ENCODE measurements around the gene CUL3.
A peak's percentile ranks its signal among the peaks of the same experiment; 100 is the strongest.
"Not testable (repeated sequence)": the region's sequence is repeated elsewhere in the genome, so short reads cannot be mapped to it uniquely, and the experiment has no call there.

The CUL3 gene

GRCh38 chr2:224583033-224583432 lies 2.1 kb downstream of the CUL3 start:
- not testable (repeated sequence) for DNase-seq (ENCODE audit: insufficient read length, low spot score); FAIRE-seq

DNA sequence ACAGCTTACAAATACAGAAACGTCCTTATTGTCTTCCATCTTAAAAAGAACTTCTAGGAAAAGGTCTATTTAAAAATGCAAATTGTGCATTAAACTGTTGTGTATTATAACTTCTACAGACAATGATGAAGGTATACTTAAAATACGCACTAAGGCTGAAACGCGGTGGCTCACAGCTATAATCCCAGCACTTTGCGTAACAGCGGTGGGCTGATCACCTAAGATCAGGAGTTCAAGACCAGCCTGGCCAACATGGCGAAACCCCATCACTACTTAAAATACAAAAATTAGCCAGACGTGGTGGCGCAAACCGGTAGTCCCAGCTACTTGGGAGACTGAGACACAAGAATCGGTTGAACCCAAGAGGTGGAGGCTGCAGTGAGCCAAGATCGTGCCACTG lies 4.9 kb downstream of the CUL3 start:
- no peak for DNase-seq (ENCODE audit: insufficient read length, low spot score)
- no peak for FAIRE-seq

- peak; percentile 90 for FAIRE-seq
- DNase-seq (ENCODE audit: insufficient read length, low spot score): no peak
These were observed 5.8 kb downstream of the CUL3 start for GRCh38 chr2:224579411-224579810.

- no peak for FAIRE-seq
- DNase-seq (ENCODE audit: insufficient read length, low spot score): no peak
These were observed 7.6 kb downstream of the CUL3 start for GRCh38 chr2:224577541-224577940.

- FAIRE-seq: peak; percentile 95
- peak; percentile 9 for DNase-seq (ENCODE audit: insufficient read length, low spot score)
These were observed 9.0 kb downstream of the CUL3 start for GRCh38 chr2:224576088-224576715.

- no peak for DNase-seq (ENCODE audit: insufficient read length, low spot score)
- peak; percentile 48 for FAIRE-seq
These were observed 10.6 kb downstream of the CUL3 start for GRCh38 chr2:224574423-224575084.

- DNase-seq (ENCODE audit: insufficient read length, low spot score) (no peak), FAIRE-seq (no peak)
These were observed 11.4 kb downstream of the CUL3 start for GRCh38 chr2:224573724-224574123.

GRCh38 chr2:224572338-224572737 lies 12.8 kb downstream of the CUL3 start:
- no peak for DNase-seq (ENCODE audit: insufficient read length, low spot score)
- FAIRE-seq: no peak

- DNase-seq (ENCODE audit: insufficient read length, low spot score): no peak
- FAIRE-seq: peak; percentile 66
These were observed 14.7 kb downstream of the CUL3 start for GRCh38 chr2:224570328-224570993.

GRCh38 chr2:224569654-224570053 lies 15.5 kb downstream of the CUL3 start:
- FAIRE-seq: no peak
- no peak for DNase-seq (ENCODE audit: insufficient read length, low spot score)

DNA sequence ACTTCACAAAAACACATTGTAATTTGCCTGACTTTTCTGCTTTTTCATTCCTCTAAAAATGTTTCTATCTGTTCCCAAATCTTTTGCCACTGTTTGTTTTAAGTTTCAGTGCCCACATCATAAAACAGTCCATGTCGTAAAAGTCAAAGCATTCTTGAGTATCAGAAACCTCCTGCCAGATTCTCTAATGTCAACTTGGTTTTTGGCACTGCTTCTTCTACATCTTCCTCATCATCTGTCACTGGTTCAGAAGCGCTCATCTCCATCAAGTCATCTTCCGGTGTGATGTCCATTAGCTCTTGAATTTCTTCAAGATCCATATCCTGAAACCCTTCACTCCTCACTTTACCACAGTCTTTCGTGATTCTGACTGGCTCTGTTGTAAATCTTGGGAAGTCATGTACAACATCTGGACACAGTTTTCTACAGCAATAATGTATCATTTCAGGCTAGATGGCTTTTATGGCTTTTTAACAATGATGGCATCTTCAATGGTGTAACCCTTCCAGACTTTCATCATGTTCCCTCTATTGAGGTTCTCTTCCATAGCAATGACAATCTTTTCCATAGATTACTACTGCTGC lies 19.6 kb downstream of the CUL3 start:
- DNase-seq (ENCODE audit: insufficient read length, low spot score) (no peak), FAIRE-seq (no peak)

DNA sequence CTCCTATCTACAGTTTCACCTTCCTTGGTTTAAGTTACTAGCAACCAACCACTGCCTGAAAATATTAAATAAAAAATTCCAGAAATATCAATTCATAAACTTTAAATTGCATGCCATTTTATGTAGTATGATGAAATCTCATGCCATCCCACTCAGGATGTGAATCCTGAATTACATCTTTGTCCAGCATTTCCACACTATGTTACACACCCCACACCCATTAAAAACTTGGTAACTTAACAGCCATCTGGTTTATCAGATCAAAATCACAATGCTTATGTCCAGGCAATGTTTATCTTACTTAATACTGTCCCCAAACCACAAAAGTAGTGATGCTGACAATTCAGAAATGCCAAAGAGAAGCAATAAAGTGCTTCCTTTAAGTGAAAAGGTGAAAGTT lies 21.6 kb downstream of the CUL3 start:
- no peak for DNase-seq (ENCODE audit: insufficient read length, low spot score)
- no peak for FAIRE-seq

- DNase-seq (ENCODE audit: insufficient read length, low spot score) (no peak), FAIRE-seq (peak; percentile 59)
These were observed 22.3 kb downstream of the CUL3 start for GRCh38 chr2:224562831-224563230.

GRCh38 chr2:224561234-224562005 lies 23.7 kb downstream of the CUL3 start:
- FAIRE-seq (peak; percentile 85), DNase-seq (ENCODE audit: insufficient read length, low spot score) (no peak)

GRCh38 chr2:224560549-224560948 lies 24.6 kb downstream of the CUL3 start:
- peak; percentile 42 for FAIRE-seq

DNA sequence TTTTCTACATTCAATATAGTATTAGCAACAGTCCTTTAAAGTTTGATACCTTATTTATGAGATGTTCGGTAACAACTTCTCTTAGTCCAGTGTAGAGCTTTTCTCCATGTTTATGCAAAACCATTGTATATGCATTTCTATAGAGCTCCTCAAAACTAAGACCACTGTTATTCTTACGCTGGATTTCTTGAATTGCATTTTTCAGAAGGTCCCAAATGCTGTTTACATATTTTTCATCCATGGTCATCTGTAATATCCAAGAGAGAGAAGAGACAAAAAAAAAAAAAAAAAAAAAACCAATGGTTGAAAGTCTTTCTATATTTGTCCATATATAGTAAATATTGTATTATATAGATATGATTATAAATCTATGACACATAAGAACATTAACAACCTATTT lies 27.6 kb downstream of the CUL3 start:
- FAIRE-seq (no peak), DNase-seq (ENCODE audit: insufficient read length, low spot score) (no peak)

More at GRCh38 chr2:224560549-224560948, 24.6 kb downstream of the CUL3 start:
- DNase-seq (ENCODE audit: insufficient read length, low spot score): no peak

- FAIRE-seq (no peak), DNase-seq (ENCODE audit: insufficient read length, low spot score) (no peak)
These were observed 28.8 kb downstream of the CUL3 start for GRCh38 chr2:224556381-224556780.

DNA sequence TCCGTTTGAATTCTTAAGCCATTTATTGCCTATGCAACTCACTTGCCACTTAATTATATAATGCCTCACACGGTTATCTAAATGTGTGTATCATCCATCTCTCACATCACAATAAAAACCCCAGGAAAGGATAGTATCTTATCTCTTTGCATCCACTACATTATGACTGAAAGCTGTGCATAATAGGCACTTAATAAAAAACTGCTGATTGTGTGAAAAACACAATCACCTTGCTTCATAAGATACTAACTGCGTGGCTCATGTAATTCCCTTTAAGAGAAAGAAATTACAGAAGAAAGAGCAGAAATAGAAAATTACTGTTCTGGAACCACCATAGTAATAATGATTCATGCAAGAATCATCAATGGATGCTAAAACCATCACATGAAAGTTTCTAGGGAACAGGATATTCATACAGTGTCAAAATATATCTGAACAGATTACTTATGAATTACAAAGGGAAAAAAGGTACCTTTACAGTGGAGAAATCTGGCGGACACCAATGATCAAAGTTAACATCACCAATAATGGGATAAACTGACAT lies 29.3 kb downstream of the CUL3 start:
- no peak for DNase-seq (ENCODE audit: insufficient read length, low spot score)
- no peak for FAIRE-seq

DNA sequence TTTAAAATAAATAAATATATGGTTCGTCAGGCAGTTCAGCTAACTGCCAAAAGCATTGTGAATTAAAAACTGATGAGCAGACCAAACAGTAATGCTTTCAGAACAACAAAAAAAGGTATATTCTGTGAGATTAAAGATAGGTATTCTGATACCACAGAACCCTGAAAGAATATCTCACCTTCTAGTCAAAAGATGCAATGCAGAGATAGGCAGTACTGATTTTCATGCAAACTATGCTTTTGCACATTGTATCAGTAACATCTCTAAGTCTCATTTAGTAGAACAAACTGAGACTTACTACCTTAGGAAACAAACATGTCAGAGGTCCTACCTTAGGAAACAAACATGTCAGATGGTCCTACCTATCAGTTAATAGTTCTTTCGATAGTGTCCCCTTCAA lies 32.4 kb downstream of the CUL3 start:
- FAIRE-seq (peak; percentile 40), DNase-seq (ENCODE audit: insufficient read length, low spot score) (no peak)

DNA sequence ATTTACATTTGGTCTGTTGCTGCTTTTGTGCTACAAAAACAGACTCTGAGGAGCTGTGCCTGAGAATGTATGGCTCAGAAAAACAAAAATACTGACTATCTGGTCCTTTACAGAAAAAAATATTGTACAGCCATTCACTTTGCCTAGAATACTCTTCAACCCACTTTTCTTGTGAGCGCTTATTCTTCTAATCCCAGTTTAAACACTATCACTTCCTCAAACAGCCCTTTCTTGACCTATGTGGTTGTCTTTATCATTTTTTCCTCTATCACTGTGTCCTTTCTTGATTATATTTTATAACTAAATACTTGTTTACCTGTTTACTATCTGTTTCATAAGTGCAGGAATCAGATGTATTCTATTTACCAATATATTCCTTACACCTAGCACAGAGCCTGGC lies 33.5 kb downstream of the CUL3 start:
- FAIRE-seq (no peak), DNase-seq (ENCODE audit: insufficient read length, low spot score) (no peak)

DNA sequence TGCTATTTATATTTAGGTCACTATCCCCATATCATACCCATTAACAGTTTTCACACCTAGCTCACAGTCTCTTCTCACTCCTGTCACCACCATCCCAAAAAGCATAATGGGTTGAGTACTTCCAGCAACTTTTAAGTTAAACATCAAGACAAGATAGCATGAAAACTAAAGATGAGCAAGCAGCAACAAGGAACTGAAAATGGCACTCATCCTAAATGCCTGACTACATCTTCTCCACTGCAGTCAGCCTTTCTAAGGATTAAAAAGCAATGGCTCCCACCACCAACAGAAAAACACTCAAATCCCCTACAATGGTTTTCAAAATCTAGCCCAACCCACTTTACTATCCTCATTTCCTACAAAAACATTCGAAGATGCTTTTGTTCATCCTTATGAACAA lies 38.2 kb downstream of the CUL3 start:
- DNase-seq (ENCODE audit: insufficient read length, low spot score) (no peak), FAIRE-seq (peak; percentile 87)

Data from GM19239 (cell line).